T-cell (primary cell): Measurements from ENCODE around the gene CHD9. TPM values are rescaled to one million over a fixed set of nuclear protein-coding genes. Genes with fewer than 3 reads are reported as not detected.

ENCODE experiments used
- ATAC-seq, 4 experiments: fragments of 200-7000 bp in 3 of 4; fragments of 150-1000 bp in 1 of 4; cut with Tn5 transposase; replicated peaks in 1 of 4; 1 replicate in 3 of 4; 2 replicates in 1 of 4; pipeline ENCODE4 v1.10.0; 2021; ENCODE audit warnings: moderate library complexity in 3 of 4, mild to moderate bottlenecking in 2 of 4, moderate number of reproducible peaks in 1 of 4
- CTCF ChIA-PET, 2 donors: fragments of 300-600 bp; sonication (Branson Sonifier 250); formaldehyde crosslinking; loops; one replicate each; lab custom pipeline; 2022; ENCODE audit warnings: antibody characterized with exemption in 2 of 2; lab: Charles Lee
- POLR2A ChIA-PET, 2 donors: fragments of 300-600 bp; sonication (Branson Sonifier 250); formaldehyde crosslinking; loops; one replicate each; lab custom pipeline; 2022; ENCODE audit warnings: antibody characterized with exemption in 2 of 2; lab: Charles Lee
- DNase-seq, 35 experiments: peaks; one replicate each; pipeline versions ENCODE4 v3.0.0 to v3.0.0-alpha.2; 2013 to 2023
- H3K27ac ChIP-seq: one replicate; pipeline ENCODE4 v1.5.1; 2013; ENCODE audit warnings: low read length
- H3K27me3 ChIP-seq, 2 experiments: replicated peaks in 1 of 2; 1 replicate in 1 of 2; 2 replicates in 1 of 2; pipeline versions ENCODE4 v1.6.1 to v1.7.0; 2013; ENCODE audit warnings: low read length in 1 of 2, mixed read lengths in 1 of 2; ENCODE audit not compliant: control insufficient read depth in 2 of 2, insufficient read depth in 2 of 2; ENCODE audit errors: extremely low read depth in 1 of 2
- H3K36me3 ChIP-seq, 2 donors: 1 replicate in 1 of 2; 2 replicates in 1 of 2; pipeline versions ENCODE4 v1.6.1 to v1.7.0; 2013; ENCODE audit warnings: low read length in 1 of 2; ENCODE audit not compliant: control insufficient read depth in 2 of 2, insufficient read depth in 1 of 2; ENCODE audit errors: extremely low read depth in 1 of 2
- H3K4me1 ChIP-seq, 2 experiments: 1 replicate in 1 of 2; 2 replicates in 1 of 2; pipeline versions ENCODE4 v1.6.1 to v1.7.0; 2013; ENCODE audit warnings: low read length in 2 of 2, mixed read lengths in 1 of 2; ENCODE audit not compliant: insufficient read depth in 2 of 2, control insufficient read depth in 1 of 2; ENCODE audit errors: extremely low read depth in 1 of 2
- H3K4me3 ChIP-seq, 2 donors: 1 replicate in 1 of 2; 2 replicates in 1 of 2; pipeline versions ENCODE4 v1.5.1 to v1.7.0; 2013; ENCODE audit warnings: mild to moderate bottlenecking in 2 of 2, low read length in 1 of 2, moderate library complexity in 1 of 2; ENCODE audit not compliant: control insufficient read depth in 1 of 2; ENCODE audit errors: extremely low read depth in 1 of 2
- H3K9me3 ChIP-seq: 2 replicates; pipeline ENCODE4 v1.7.0; 2013
- H3K27ac Mint-ChIP-seq, 2 donors: one replicate each; pipeline ENCODE4 v1.8.0; 2020 to 2021; ENCODE audit warnings: mild to moderate bottlenecking in 2 of 2, mixed read lengths in 2 of 2
- H3K27me3 Mint-ChIP-seq, 2 donors: one replicate each; pipeline ENCODE4 v1.8.0; 2021 to 2022; ENCODE audit warnings: mixed read lengths in 2 of 2
- H3K36me3 Mint-ChIP-seq: one replicate; pipeline ENCODE4 v1.8.0; 2021; ENCODE audit warnings: mixed read lengths
- H3K4me1 Mint-ChIP-seq, 3 donors: one replicate each; pipeline ENCODE4 v1.8.0; 2020 to 2022; ENCODE audit warnings: mixed read lengths in 3 of 3, mild to moderate bottlenecking in 1 of 3
- H3K4me3 Mint-ChIP-seq, 3 donors: one replicate each; pipeline ENCODE4 v1.8.0; 2020 to 2022; ENCODE audit warnings: mild to moderate bottlenecking in 3 of 3, mixed read lengths in 3 of 3, moderate library complexity in 3 of 3
- H3K9me3 Mint-ChIP-seq, 3 donors: one replicate each; pipeline ENCODE4 v1.8.0; 2020 to 2022; ENCODE audit warnings: mixed read lengths in 3 of 3
- WGBS: methylation state at CpG from one replicate; pipeline ENCODE4 v1.1.5; 2013; ENCODE audit warnings: missing lambda C conversion rate; ENCODE audit not compliant: insufficient coverage; 5-methylcytosine and 5-hydroxymethylcytosine counted together
- total RNA-seq, 35 experiments: library from RNA in 6 of 35; stranded (reverse) in 6 of 35; fragments of 120-200 nt in 1 of 35; gene quantifications; one replicate each; pipeline versions ENCODE4 v1.2.1 to v1.2.4 and lab custom pipeline; 2013 to 2026

The CHD9 gene
- total RNA-seq, 5 donors from 2014 or later (not counting 1 experiment from before 2014, with no cell fraction given), result 33.0 to 39.3 (median 33.8) TPM

DNA sequence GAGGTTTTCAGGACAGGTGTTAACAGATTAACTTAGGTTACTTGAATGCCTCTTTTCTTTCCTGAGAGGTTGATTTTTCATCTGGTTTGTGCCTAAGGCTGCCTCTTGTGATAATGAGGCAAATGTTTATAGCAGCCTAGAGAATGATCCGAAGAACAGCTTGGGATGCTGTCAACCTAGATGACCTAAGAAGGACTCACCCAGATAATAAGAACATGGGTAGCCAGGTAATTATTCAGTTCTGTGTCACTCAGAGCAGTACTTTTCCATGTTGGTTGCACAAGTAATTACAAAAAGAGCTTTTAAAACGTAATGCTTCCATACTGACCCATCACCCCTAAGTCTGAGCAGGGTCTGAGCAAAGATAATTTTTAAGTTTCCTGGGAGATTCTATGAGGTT is 60.3 kb downstream of the CHD9 start:
- no peaks in the 10 kb centered on the region for H3K4me1 Mint-ChIP-seq
- ChIA-PET POLR2A (no interaction called here), CTCF (no interaction called here)
- no CpG with 5 or more reads among the region's 2 CpGs for WGBS
- no peaks in the 10 kb centered on the region for H3K36me3 ChIP-seq
- DNase-seq (no peak), ATAC-seq (no peak)
- no peak overlapping the region for H3K27ac Mint-ChIP-seq
- no peaks in the 10 kb centered on the region for H3K27me3 Mint-ChIP-seq
- H3K27ac ChIP-seq, result no peak overlapping the region
- no peaks in the 10 kb centered on the region for H3K9me3 ChIP-seq
- H3K27me3 ChIP-seq, result no peaks in the 10 kb centered on the region
- no peaks in the 10 kb centered on the region for H3K36me3 Mint-ChIP-seq
- H3K4me1 ChIP-seq, result no peaks in the 10 kb centered on the region
- H3K4me3 Mint-ChIP-seq, result no peak overlapping the region
- no peak overlapping the region for H3K4me3 ChIP-seq
- H3K9me3 Mint-ChIP-seq, result no peaks in the 10 kb centered on the region

DNA sequence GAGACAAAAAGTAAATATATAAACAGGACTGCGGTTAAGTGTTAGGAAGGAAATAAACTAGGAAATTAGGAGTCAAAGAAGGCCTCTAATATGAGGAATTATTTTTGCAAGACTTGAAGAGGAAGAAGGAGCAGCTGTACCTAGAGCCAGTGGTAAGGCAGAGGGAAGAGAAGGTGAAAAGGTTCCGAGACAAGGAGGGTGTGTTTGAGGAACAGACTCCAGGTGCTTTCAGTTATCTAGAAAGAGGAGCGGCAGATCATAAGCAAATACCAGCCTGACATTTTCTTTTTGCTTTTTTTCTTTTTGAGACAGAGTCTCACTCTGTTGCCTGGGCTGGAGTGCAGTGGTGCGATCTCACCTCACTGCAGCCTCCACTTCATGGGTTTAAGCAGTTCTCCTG is 61.0 kb downstream of the CHD9 start:
- H3K9me3 Mint-ChIP-seq, result no peaks in the 10 kb centered on the region
- no peaks in the 10 kb centered on the region for H3K36me3 ChIP-seq
- H3K4me3 ChIP-seq, result no peak overlapping the region
- ChIA-PET POLR2A (no interaction called here), CTCF (no interaction called here)
- 75% methylated on average over 2 of the region's 4 CpGs for WGBS
- no peak for ATAC-seq
- H3K36me3 Mint-ChIP-seq, result no peaks in the 10 kb centered on the region
- no peak for DNase-seq
- H3K4me1 Mint-ChIP-seq, result no peaks in the 10 kb centered on the region
- H3K27me3 Mint-ChIP-seq, result no peaks in the 10 kb centered on the region
- H3K9me3 ChIP-seq, result no peaks in the 10 kb centered on the region
- H3K4me1 ChIP-seq, result no peaks in the 10 kb centered on the region
- H3K27ac Mint-ChIP-seq, result no peak overlapping the region
- H3K4me3 Mint-ChIP-seq, result no peak overlapping the region
- H3K27ac ChIP-seq, result no peak overlapping the region
- H3K27me3 ChIP-seq, result no peaks in the 10 kb centered on the region

DNA sequence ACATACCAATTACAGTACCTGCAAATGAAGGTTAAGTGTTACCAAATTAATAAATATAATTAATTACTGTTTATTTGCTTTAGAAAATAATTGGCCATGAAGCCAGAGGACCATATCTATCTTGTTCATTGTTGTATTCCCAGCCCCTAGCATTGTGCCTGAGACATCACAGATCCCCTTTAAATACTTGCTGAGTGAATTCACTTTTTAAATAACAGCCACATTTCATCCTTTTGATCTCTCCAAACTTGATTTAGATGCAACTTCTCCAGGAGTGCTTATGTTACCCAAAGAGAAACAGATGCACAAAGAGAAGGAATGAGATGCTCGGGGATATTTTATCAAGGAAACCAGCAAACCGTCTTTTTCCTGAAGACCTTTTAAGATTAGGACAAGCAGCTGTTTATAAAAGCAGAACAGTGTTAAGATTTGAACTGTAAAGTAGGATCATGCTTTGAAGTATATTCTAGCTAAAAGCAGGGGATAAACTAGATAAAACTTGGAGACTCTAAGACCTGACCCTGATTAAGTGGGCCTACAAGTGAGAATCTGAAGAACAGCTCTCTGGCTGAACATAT is 66.3 kb downstream of the CHD9 start:
- Mint-ChIP-seq H3K27ac (peak overlapping the region; percentile 3 to 75), H3K4me1 (peaks cover 0 to 5% (median 0%) of the 10 kb centered on the region in 3 donors), H3K9me3 (peaks cover 0 to 4% (median 0%) of the 10 kb centered on the region in 3 donors), H3K4me3 (no peak overlapping the region), H3K27me3 (no peaks in the 10 kb centered on the region), H3K36me3 (no peaks in the 10 kb centered on the region)
- H3K27me3 ChIP-seq, result no peaks in the 10 kb centered on the region
- no peak overlapping the region for H3K4me3 ChIP-seq
- 100% methylated on average over 2 of the region's 2 CpGs for WGBS
- CTCF ChIA-PET, result interaction anchor here in 1 of 2 donors (0.5 to 0.6 kb wide), 2 partner anchors 11 to 15 kb away, joined by 3 to 5 read pairs; no protein-coding TSS in a partner anchor
- H3K27ac ChIP-seq, result no peak overlapping the region
- DNase-seq (no peak), ATAC-seq (no peak)
- no peaks in the 10 kb centered on the region for H3K36me3 ChIP-seq
- H3K9me3 ChIP-seq, result no peaks in the 10 kb centered on the region
- no peaks in the 10 kb centered on the region for H3K4me1 ChIP-seq
- POLR2A ChIA-PET, result no interaction called here

DNA sequence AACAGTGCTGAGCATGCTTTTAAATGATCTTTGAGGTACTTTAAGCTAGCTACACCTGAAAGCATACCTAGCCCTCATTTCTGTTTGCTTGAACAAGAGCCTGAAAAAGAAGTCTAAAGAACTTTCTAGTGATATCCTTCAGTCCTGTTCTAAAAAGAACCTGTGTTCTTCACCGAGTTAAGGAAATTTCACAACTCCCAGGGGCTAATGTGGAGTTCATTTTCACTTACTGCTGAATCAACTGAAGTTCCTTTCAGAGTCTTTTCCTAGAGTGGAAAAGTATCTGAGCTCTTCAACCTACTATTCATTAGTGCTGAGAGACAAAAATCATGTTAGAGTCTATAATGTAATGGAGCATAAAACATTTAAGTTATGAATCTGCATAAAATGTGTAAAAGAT is 66.9 kb downstream of the CHD9 start:
- peak overlapping the region in 1 of 2 donors; percentile 75 for H3K27ac Mint-ChIP-seq
- ChIA-PET CTCF (interaction anchor here in 1 of 2 donors (0.5 kb wide), 1 partner anchor 15 kb away, joined by 3 read pairs; no protein-coding TSS in a partner anchor), POLR2A (no interaction called here)
- peaks cover 0 to 4% (median 0%) of the 10 kb centered on the region in 3 donors for H3K9me3 Mint-ChIP-seq
- H3K4me3 ChIP-seq, result no peak overlapping the region
- no peaks in the 10 kb centered on the region for H3K27me3 Mint-ChIP-seq
- H3K27me3 ChIP-seq, result no peaks in the 10 kb centered on the region
- no peaks in the 10 kb centered on the region for H3K9me3 ChIP-seq
- H3K4me1 ChIP-seq, result no peaks in the 10 kb centered on the region
- H3K4me1 Mint-ChIP-seq, result peaks cover 0 to 7% (median 0%) of the 10 kb centered on the region in 3 donors
- no peaks in the 10 kb centered on the region for H3K36me3 Mint-ChIP-seq
- no CpG with 5 or more reads among the region's 1 CpG for WGBS
- H3K36me3 ChIP-seq, result no peaks in the 10 kb centered on the region
- no peak overlapping the region for H3K27ac ChIP-seq
- ATAC-seq (no peak), DNase-seq (no peak)
- H3K4me3 Mint-ChIP-seq, result no peak overlapping the region

DNA sequence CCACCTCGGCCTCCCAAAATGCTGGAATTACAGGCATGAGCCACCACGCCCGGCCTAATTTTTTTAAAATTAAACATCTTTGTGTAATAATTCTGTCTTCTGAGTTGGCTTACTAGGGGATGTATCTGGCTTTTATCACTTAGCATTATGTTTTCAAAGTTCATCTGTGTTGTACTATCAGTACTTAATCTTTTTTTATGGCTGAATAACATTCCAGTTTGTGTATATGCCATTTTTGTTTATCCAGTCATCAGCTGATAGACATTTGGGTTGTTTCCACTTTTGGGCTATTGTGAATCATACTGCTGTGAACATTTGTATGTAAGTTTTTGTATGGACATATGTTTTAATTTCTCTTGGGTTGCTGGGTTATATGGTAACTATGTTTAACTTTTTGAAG is 69.0 kb downstream of the CHD9 start:
- CTCF ChIA-PET, result no interaction called here

DNA sequence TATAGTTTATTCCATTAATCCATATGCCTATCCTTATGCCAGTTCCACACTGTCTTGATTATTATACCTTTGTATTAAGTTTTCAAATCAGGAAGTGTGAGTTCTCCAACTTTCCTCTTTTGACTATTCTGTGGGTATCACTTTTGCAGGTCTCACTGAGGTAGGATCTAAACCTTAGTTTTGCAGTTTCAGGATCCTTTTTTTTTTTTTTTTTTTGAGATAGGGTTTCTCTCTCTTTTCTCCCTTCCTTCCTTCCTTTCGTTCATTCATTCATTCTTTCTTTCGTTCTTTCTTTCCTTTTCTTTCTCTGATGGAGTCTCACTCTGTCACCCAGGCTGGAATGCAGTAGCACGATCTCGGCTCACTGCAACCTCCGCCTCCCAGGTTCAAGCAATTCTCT is 71.6 kb downstream of the CHD9 start:
- Histone ChIP-seq H3K9me3 (no peaks in the 10 kb centered on the region), H3K4me3 (no peak overlapping the region), H3K27ac (no peak overlapping the region), H3K27me3 (no peaks in the 10 kb centered on the region), H3K36me3 (no peaks in the 10 kb centered on the region), H3K4me1 (peaks cover 0 to 5% of the 10 kb centered on the region in 2 experiments)
- ChIA-PET CTCF (no interaction called here), POLR2A (no interaction called here)
- no peak for ATAC-seq
- DNase-seq, result no peak
- Mint-ChIP-seq H3K9me3 (peaks cover 0 to 4% (median 0%) of the 10 kb centered on the region in 3 donors), H3K4me3 (no peak overlapping the region), H3K4me1 (peaks cover 0 to 11% (median 6%) of the 10 kb centered on the region in 3 donors), H3K27ac (no peak overlapping the region), H3K36me3 (no peaks in the 10 kb centered on the region), H3K27me3 (no peaks in the 10 kb centered on the region)
- 83% methylated on average over 2 of the region's 5 CpGs for WGBS

More for the DNA sequence above, 69.0 kb downstream of the CHD9 start:
- no CpG with 5 or more reads among the region's 3 CpGs for WGBS
- Mint-ChIP-seq H3K36me3 (no peaks in the 10 kb centered on the region), H3K27me3 (no peaks in the 10 kb centered on the region), H3K27ac (no peak overlapping the region), H3K4me1 (peaks cover 0 to 7% (median 0%) of the 10 kb centered on the region in 3 donors), H3K4me3 (no peak overlapping the region), H3K9me3 (peaks cover 0 to 4% (median 0%) of the 10 kb centered on the region in 3 donors)
- POLR2A ChIA-PET, result no interaction called here
- Histone ChIP-seq H3K9me3 (no peaks in the 10 kb centered on the region), H3K36me3 (no peaks in the 10 kb centered on the region), H3K4me1 (no peaks in the 10 kb centered on the region), H3K27ac (no peak overlapping the region), H3K27me3 (no peaks in the 10 kb centered on the region), H3K4me3 (no peak overlapping the region)
- no peak for DNase-seq
- no peak for ATAC-seq
